Endodermal cell (in vitro differentiated cells): Measurements from ENCODE around the gene HMOX1. TPM values are rescaled to one million over a fixed set of nuclear protein-coding genes. Genes with fewer than 3 reads are reported as not detected.

Source experiments
- DNase-seq: peaks from one replicate; pipeline ENCODE4 v3.0.0-alpha.2; 2017
- H3K27ac ChIP-seq: 2 replicates; pipeline ENCODE4 v1.5.1; 2013; ENCODE audit warnings: mild to moderate bottlenecking, low read depth, low read length, moderate library complexity
- H3K27me3 ChIP-seq: 2 replicates; pipeline ENCODE4 v1.6.1; 2013; ENCODE audit warnings: mild to moderate bottlenecking, low read length, moderate library complexity; ENCODE audit not compliant: insufficient read depth, control insufficient read depth, poor library complexity, severe bottlenecking
- H3K36me3 ChIP-seq: 2 replicates; pipeline ENCODE4 v1.7.0; 2013; ENCODE audit warnings: mild to moderate bottlenecking, low read length, moderate library complexity; ENCODE audit not compliant: control insufficient read depth, insufficient read depth
- H3K4me1 ChIP-seq: one replicate; pipeline ENCODE4 v1.7.0; 2013; ENCODE audit warnings: low read length; ENCODE audit not compliant: control insufficient read depth, insufficient read depth
- H3K4me3 ChIP-seq: 2 replicates; pipeline ENCODE4 v1.5.1; 2013; ENCODE audit warnings: mild to moderate bottlenecking, low read length, moderate library complexity
- H3K9ac ChIP-seq: 2 replicates; pipeline ENCODE4 v1.6.1; 2013; ENCODE audit warnings: mild to moderate bottlenecking, low read length, moderate library complexity; ENCODE audit not compliant: poor library complexity, severe bottlenecking; ENCODE audit errors: extremely low read depth
- H3K9me3 ChIP-seq: 2 replicates; pipeline ENCODE4 v1.6.1; 2013; ENCODE audit warnings: mild to moderate bottlenecking, low read length, moderate library complexity; ENCODE audit not compliant: control insufficient read depth
- H3K27ac Mint-ChIP-seq: 2 replicates; pipeline ENCODE4 v1.8.0; 2020; ENCODE audit warnings: mixed read lengths
- H3K27me3 Mint-ChIP-seq: 2 replicates; pipeline ENCODE4 v1.8.0; 2021; ENCODE audit warnings: mild to moderate bottlenecking, mixed read lengths; ENCODE audit not compliant: insufficient read depth
- H3K36me3 Mint-ChIP-seq: 2 replicates; pipeline ENCODE4 v1.8.0; 2020; ENCODE audit warnings: low read depth, mixed read lengths
- H3K4me1 Mint-ChIP-seq: 2 replicates; pipeline ENCODE4 v1.8.0; 2020; ENCODE audit warnings: mixed read lengths
- H3K4me3 Mint-ChIP-seq: 2 replicates; pipeline ENCODE4 v1.8.0; 2020; ENCODE audit warnings: mild to moderate bottlenecking, moderate library complexity, mixed read lengths
- H3K9me3 Mint-ChIP-seq: 2 replicates; pipeline ENCODE4 v1.8.0; 2020; ENCODE audit warnings: mild to moderate bottlenecking, mixed read lengths
- WGBS, 2 experiments: methylation state at CpG; one replicate each; pipeline versions ENCODE4 v1.1.5 to v1.1.7; 2013; ENCODE audit warnings: missing lambda C conversion rate in 2 of 2, mixed read lengths in 1 of 2; ENCODE audit not compliant: insufficient coverage in 1 of 2, insufficient read length in 1 of 2; 5-methylcytosine and 5-hydroxymethylcytosine counted together
- total RNA-seq, 2 donors: library from RNA; stranded (reverse); fragmentation: NEBNext Ultra II Directional in 1 of 2; extraction: Animal tissue kit (Norgen Biotek cat#: 25700) in 1 of 2; gene quantifications; 2 replicates in 1 of 2; 3 replicates in 1 of 2; pipeline ENCODE4 v1.2.1, GENCODE V29; 2021
- TF ChIP-seq, protein P1 (sequence below): fragments of 200-600 bp; sonication (generic); conservative IDR thresholded peaks from 2 replicates; pipeline ENCODE4 v1.5.0; 2021; ENCODE audit warnings: antibody characterized with exemption, mild to moderate bottlenecking

The HMOX1 gene
- total RNA-seq, 2 donors from 2014 or later, result 11.4 to 21.6 TPM

DNA sequence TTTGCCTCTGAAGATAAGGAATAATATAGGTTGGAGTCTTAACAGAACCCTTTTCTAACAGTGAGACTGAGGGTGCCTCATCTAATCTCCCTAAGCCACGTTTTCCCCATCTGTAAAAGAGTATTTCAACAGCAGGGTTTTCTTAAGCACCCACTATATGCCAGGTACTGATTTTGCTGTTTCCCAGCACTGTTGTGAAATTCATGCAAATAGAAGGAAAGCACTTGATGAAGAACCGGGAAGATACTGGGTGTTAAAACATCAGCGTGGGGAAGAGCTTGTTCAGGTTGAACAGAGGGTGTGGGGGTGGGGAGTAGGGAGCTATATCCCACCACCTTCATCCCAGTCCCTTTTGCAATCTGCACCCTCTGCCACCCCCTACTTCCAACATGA lies 2.8 kb downstream of the HMOX1 start:
- Histone ChIP-seq H3K27me3 (peaks cover 10% of the 10 kb centered on the region), H3K27ac (no peak overlapping the region), H3K4me1 (peaks cover 7% of the 10 kb centered on the region), H3K36me3 (peaks cover 17% of the 10 kb centered on the region), H3K9ac (no peak overlapping the region), H3K9me3 (no peaks in the 10 kb centered on the region), H3K4me3 (no peak overlapping the region)
- no peak overlapping the region for H3K4me3 Mint-ChIP-seq
- no peaks in the 10 kb centered on the region for H3K9me3 Mint-ChIP-seq
- H3K27ac Mint-ChIP-seq, result no peak overlapping the region
- 80 to 83% methylated on average over 1 to 2 of the region's 3 CpGs for WGBS, 2 experiments
- peaks cover 17% of the 10 kb centered on the region for H3K27me3 Mint-ChIP-seq
- peaks cover 23% of the 10 kb centered on the region for H3K36me3 Mint-ChIP-seq
- no peak for DNase-seq
- H3K4me1 Mint-ChIP-seq, result peaks cover 26% of the 10 kb centered on the region
- TF ChIP-seq, protein P1, sequence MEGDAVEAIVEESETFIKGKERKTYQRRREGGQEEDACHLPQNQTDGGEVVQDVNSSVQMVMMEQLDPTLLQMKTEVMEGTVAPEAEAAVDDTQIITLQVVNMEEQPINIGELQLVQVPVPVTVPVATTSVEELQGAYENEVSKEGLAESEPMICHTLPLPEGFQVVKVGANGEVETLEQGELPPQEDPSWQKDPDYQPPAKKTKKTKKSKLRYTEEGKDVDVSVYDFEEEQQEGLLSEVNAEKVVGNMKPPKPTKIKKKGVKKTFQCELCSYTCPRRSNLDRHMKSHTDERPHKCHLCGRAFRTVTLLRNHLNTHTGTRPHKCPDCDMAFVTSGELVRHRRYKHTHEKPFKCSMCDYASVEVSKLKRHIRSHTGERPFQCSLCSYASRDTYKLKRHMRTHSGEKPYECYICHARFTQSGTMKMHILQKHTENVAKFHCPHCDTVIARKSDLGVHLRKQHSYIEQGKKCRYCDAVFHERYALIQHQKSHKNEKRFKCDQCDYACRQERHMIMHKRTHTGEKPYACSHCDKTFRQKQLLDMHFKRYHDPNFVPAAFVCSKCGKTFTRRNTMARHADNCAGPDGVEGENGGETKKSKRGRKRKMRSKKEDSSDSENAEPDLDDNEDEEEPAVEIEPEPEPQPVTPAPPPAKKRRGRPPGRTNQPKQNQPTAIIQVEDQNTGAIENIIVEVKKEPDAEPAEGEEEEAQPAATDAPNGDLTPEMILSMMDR, result no peak

DNA sequence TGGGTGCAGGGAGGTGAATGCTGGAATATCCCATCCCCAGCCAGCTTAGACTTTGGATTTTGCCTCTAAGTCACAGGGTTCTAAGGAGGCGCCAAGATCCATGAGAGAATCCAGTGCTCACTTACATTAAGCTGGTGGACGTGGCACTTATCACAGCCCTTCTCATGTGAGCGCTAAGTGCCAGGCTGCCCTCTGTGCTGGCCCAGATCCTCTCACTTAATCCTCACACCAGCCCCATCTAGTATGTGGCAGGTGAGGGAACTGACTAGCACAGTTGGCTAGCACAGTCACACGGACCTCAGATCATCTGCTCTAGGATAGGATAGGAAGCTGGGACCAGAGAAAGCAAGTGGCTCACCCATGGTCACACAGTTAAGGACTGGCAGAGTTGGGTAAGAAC lies 3.6 kb downstream of the HMOX1 start:
- 91 to 93% methylated on average over 3 to 4 of the region's 4 CpGs for WGBS, 2 experiments
- Histone ChIP-seq H3K27me3 (peaks cover 10% of the 10 kb centered on the region), H3K4me1 (peaks cover 7% of the 10 kb centered on the region), H3K4me3 (no peak overlapping the region), H3K36me3 (peaks cover 17% of the 10 kb centered on the region), H3K27ac (no peak overlapping the region), H3K9ac (no peak overlapping the region), H3K9me3 (no peaks in the 10 kb centered on the region)
- TF ChIP-seq, protein P1, result no peak
- DNase-seq, result no peak
- peaks cover 17% of the 10 kb centered on the region for H3K27me3 Mint-ChIP-seq
- peaks cover 20% of the 10 kb centered on the region for H3K4me1 Mint-ChIP-seq
- peaks cover 25% of the 10 kb centered on the region for H3K36me3 Mint-ChIP-seq
- no peak overlapping the region for H3K4me3 Mint-ChIP-seq
- no peak overlapping the region for H3K27ac Mint-ChIP-seq
- H3K9me3 Mint-ChIP-seq, result no peaks in the 10 kb centered on the region

DNA sequence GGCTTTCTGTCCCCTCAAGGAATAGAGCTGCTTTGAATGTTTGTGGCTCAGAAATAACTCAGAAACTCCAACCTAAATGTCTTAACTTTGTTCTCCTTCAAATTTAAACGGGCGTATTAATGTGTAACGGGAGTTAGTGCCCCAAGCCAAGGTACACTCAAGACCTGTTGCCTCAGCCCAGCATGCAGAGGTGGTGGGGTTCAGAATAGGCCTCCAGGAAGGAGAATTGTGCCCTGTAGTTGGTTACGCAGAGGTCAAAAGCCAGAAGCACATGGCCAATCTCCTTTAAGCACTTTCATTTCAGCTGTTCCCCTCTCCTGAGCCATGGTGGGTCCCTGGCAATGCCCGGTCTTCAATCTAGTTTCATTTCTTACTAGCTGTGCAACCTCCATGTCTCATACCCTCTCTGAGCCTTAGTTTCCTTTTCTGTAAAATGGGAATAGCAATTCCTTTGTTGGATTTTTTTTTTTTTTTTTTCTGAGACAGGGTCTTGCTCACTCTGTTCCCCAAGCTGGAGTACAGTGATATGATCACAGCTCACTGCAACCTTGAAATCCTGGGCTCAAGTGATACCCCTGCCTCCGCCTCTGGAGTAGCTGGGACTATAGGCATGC lies 4.2 kb downstream of the HMOX1 start:
- no peak overlapping the region for H3K4me3 Mint-ChIP-seq

More for the DNA sequence above, 4.2 kb downstream of the HMOX1 start:
- H3K36me3 Mint-ChIP-seq, result peaks cover 30% of the 10 kb centered on the region
- H3K27me3 Mint-ChIP-seq, result peaks cover 13% of the 10 kb centered on the region
- H3K4me1 Mint-ChIP-seq, result peaks cover 16% of the 10 kb centered on the region
- no peaks in the 10 kb centered on the region for H3K9me3 ChIP-seq
- H3K9me3 Mint-ChIP-seq, result no peaks in the 10 kb centered on the region
- DNase-seq, result no peak
- H3K36me3 ChIP-seq, result peaks cover 17% of the 10 kb centered on the region
- H3K4me1 ChIP-seq, result peaks cover 5% of the 10 kb centered on the region
- no peak overlapping the region for H3K27ac Mint-ChIP-seq
- no peak overlapping the region for H3K9ac ChIP-seq
- H3K27me3 ChIP-seq, result peaks cover 10% of the 10 kb centered on the region
- WGBS, 2 experiments, result 93 to 94% methylated on average over 6 of the region's 6 CpGs
- TF ChIP-seq, protein P1, result no peak
- H3K27ac ChIP-seq, result no peak overlapping the region
- H3K4me3 ChIP-seq, result no peak overlapping the region
